ENCODE measurements around the gene FNDC3A. TPM values are rescaled to one million over a fixed set of nuclear protein-coding genes. Genes with fewer than 3 reads are reported as not detected.

The FNDC3A gene
- total RNA-seq, 1 donor from 2014 or later: 41.8 TPM

DNA sequence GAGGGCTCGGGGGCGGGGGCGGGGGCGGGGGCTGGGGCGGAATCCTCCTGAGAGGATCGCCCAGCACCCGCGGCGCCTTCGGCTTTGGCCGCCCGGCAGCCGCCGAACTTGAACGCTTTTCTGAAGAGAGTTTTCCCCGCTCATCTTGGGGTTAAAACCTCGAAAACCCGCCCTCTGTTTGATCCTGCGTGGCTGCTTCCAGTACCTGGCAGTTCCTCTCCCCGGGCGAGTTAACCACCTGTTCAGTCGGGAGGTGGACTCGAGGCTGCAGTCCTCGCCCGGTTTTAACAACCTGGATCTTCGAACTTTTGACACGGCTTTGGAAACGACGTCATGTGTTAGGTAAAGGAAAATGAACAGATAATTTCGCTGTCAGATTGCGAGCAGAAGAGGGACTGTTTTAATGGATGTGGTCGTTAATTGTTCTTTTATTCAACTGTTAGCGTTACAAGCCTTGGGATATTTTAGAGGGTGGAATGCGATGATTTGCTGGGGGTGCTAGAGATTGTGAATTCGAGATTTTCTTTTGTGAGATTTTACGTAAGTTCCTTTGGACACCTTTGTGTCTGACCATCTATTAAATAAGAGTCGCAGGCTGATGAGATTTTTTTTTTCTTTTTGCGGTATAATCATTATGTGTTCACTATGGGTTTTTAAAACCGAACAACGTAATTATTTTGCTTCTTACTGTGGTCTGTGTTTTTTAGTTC, 1.0 kb downstream of the FNDC3A start:
- Histone ChIP-seq H3K27ac (ENCODE audit: low read depth, low read length) (peak overlapping the region; percentile 89), H3K9me3 (ENCODE audit: control insufficient read depth in 3 of 3, low read length in 3 of 3) (peaks cover 0 to 6% (median 0%) of the 10 kb centered on the region in 3 donors), H3K27me3 (ENCODE audit: control insufficient read depth in 3 of 3, insufficient read depth in 3 of 3, low read length in 3 of 3) (no peaks in the 10 kb centered on the region), H3K4me1 (ENCODE audit: control insufficient read depth in 3 of 3, insufficient read depth in 3 of 3, low read length in 3 of 3) (peaks cover 5 to 9% (median 7%) of the 10 kb centered on the region in 3 donors), H3K9ac (ENCODE audit: low read depth in 1 of 3, low read length in 3 of 3) (peak overlapping the region; percentile 83 to 89 (median 84)), H3K4me3 (ENCODE audit: low read length in 3 of 3) (peak overlapping the region; percentile 81 to 94 (median 85)), H3K36me3 (ENCODE audit: control insufficient read depth in 3 of 3, insufficient read depth in 3 of 3, low read length in 3 of 3) (no peaks in the 10 kb centered on the region)

GRCh38 chr13:48977286-48977625, 1.5 kb downstream of the FNDC3A start:
- Histone ChIP-seq H3K4me3 (ENCODE audit: low read length in 3 of 3) (peak overlapping the region; percentile 81 to 94 (median 85)), H3K4me1 (ENCODE audit: control insufficient read depth in 3 of 3, insufficient read depth in 3 of 3, low read length in 3 of 3) (peaks cover 5 to 9% (median 7%) of the 10 kb centered on the region in 3 donors), H3K9me3 (ENCODE audit: control insufficient read depth in 3 of 3, low read length in 3 of 3) (peaks cover 0 to 6% (median 0%) of the 10 kb centered on the region in 3 donors)

DNA sequence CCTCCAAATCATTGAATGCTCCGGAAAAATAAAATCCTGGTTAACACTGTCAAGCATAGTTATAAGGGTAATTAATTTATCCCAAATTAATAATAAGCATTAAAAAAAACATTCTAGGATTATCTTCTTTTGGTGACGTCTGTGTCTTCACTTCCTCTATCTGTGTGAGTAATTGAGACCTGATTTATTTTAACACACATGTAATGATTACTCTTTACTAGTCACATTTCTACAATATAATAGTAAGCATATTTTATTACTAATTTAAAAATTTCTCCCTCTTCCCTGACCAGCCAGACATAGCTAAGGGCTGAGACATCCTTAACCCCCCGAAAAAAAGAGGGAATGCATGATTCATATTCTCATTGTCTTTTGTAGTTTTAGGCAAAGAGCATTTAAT, 2.3 kb downstream of the FNDC3A start:
- Histone ChIP-seq H3K9me3 (ENCODE audit: control insufficient read depth in 3 of 3, low read length in 3 of 3) (peaks cover 0 to under 1% (median 0%) of the 10 kb centered on the region in 3 donors), H3K4me3 (ENCODE audit: low read length in 3 of 3) (no peak overlapping the region), H3K9ac (ENCODE audit: low read depth in 1 of 3, low read length in 3 of 3) (no peak overlapping the region), H3K36me3 (ENCODE audit: control insufficient read depth in 3 of 3, insufficient read depth in 3 of 3, low read length in 3 of 3) (no peaks in the 10 kb centered on the region), H3K27me3 (ENCODE audit: control insufficient read depth in 3 of 3, insufficient read depth in 3 of 3, low read length in 3 of 3) (no peaks in the 10 kb centered on the region), H3K27ac (ENCODE audit: low read depth, low read length) (no peak overlapping the region), H3K4me1 (ENCODE audit: control insufficient read depth in 3 of 3, insufficient read depth in 3 of 3, low read length in 3 of 3) (peaks cover 5 to 9% (median 7%) of the 10 kb centered on the region in 3 donors)

More at GRCh38 chr13:48977286-48977625, 1.5 kb downstream of the FNDC3A start:
- no peaks in the 10 kb centered on the region for H3K36me3 ChIP-seq (ENCODE audit: control insufficient read depth in 3 of 3, insufficient read depth in 3 of 3, low read length in 3 of 3)
- H3K27me3 ChIP-seq (ENCODE audit: control insufficient read depth in 3 of 3, insufficient read depth in 3 of 3, low read length in 3 of 3): no peaks in the 10 kb centered on the region
- H3K9ac ChIP-seq (ENCODE audit: low read depth in 1 of 3, low read length in 3 of 3): peak overlapping the region; percentile 83 to 84 (median 84)
- H3K27ac ChIP-seq (ENCODE audit: low read depth, low read length): no peak overlapping the region

DNA sequence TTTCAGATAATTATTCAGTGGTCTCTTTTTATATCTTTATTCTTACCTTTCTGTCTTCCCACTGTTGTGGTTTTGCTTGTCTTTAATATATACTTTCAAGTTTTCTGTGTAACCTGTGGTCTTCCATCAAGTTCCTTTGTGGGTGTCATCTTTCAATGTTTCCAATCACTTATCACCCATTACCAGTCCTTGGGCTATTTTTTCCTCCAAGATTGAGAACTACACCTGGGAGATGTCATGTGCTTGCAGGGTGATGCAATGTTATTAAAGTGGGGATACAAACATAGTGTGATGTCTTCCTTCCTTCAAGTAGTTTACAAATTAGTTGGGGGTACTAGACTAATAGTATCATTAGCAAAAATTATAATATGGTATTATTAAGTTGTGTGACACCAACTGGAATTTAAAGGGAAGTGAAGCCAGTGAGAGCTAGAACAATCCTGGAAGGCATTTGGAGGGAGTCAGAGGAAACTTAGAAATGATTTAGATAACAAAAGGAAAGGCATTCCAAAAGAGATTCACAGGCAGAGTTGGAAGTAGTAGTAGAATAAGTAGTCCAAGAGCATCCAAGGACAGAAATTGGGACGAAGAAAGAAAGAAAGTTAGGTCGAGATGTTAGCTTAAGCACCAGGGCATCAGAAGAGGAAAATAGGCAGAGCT, 3.4 kb downstream of the FNDC3A start:
- Histone ChIP-seq H3K4me3 (ENCODE audit: low read length in 3 of 3) (no peak overlapping the region), H3K36me3 (ENCODE audit: control insufficient read depth in 3 of 3, insufficient read depth in 3 of 3, low read length in 3 of 3) (no peaks in the 10 kb centered on the region), H3K9ac (ENCODE audit: low read depth in 1 of 3, low read length in 3 of 3) (no peak overlapping the region), H3K27ac (ENCODE audit: low read depth, low read length) (no peak overlapping the region), H3K4me1 (ENCODE audit: control insufficient read depth in 3 of 3, insufficient read depth in 3 of 3, low read length in 3 of 3) (peaks cover 5 to 10% (median 9%) of the 10 kb centered on the region in 3 donors), H3K9me3 (ENCODE audit: control insufficient read depth in 3 of 3, low read length in 3 of 3) (no peaks in the 10 kb centered on the region), H3K27me3 (ENCODE audit: control insufficient read depth in 3 of 3, insufficient read depth in 3 of 3, low read length in 3 of 3) (no peaks in the 10 kb centered on the region)

GRCh38 chr13:48979892-48980291, 4.2 kb downstream of the FNDC3A start:
- Histone ChIP-seq H3K36me3 (ENCODE audit: control insufficient read depth in 3 of 3, insufficient read depth in 3 of 3, low read length in 3 of 3) (no peaks in the 10 kb centered on the region), H3K4me3 (ENCODE audit: low read length in 3 of 3) (no peak overlapping the region), H3K27ac (ENCODE audit: low read depth, low read length) (no peak overlapping the region), H3K9me3 (ENCODE audit: control insufficient read depth in 3 of 3, low read length in 3 of 3) (no peaks in the 10 kb centered on the region), H3K27me3 (ENCODE audit: control insufficient read depth in 3 of 3, insufficient read depth in 3 of 3, low read length in 3 of 3) (no peaks in the 10 kb centered on the region), H3K9ac (ENCODE audit: low read depth in 1 of 3, low read length in 3 of 3) (no peak overlapping the region), H3K4me1 (ENCODE audit: control insufficient read depth in 3 of 3, insufficient read depth in 3 of 3, low read length in 3 of 3) (peaks cover 5 to 9% (median 9%) of the 10 kb centered on the region in 3 donors)

DNA sequence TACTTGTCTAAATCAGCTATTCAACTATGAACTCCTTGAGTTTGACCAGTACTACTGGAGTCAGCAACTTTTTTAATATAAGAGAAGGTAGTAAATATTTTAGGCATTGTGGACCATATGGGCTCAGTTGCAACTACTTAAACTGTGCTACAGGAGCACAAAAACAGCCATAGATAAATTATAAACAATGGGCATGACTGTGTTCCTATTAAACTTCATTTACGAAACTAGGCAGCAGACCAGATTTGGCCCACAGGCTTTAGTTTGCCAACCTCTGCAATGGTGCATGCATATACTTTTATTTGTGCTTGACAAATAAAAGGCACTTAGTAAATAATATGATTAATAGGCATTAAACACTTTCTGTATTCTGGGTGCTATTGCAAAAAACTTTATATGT, 7.6 kb downstream of the FNDC3A start:
- Histone ChIP-seq H3K4me1 (ENCODE audit: control insufficient read depth in 3 of 3, insufficient read depth in 3 of 3, low read length in 3 of 3) (peaks cover 2 to 7% (median 5%) of the 10 kb centered on the region in 3 donors), H3K36me3 (ENCODE audit: control insufficient read depth in 3 of 3, insufficient read depth in 3 of 3, low read length in 3 of 3) (no peaks in the 10 kb centered on the region), H3K9ac (ENCODE audit: low read depth in 1 of 3, low read length in 3 of 3) (no peak overlapping the region), H3K4me3 (ENCODE audit: low read length in 3 of 3) (no peak overlapping the region), H3K27ac (ENCODE audit: low read depth, low read length) (no peak overlapping the region), H3K9me3 (ENCODE audit: control insufficient read depth in 3 of 3, low read length in 3 of 3) (no peaks in the 10 kb centered on the region), H3K27me3 (ENCODE audit: control insufficient read depth in 3 of 3, insufficient read depth in 3 of 3, low read length in 3 of 3) (no peaks in the 10 kb centered on the region)

DNA sequence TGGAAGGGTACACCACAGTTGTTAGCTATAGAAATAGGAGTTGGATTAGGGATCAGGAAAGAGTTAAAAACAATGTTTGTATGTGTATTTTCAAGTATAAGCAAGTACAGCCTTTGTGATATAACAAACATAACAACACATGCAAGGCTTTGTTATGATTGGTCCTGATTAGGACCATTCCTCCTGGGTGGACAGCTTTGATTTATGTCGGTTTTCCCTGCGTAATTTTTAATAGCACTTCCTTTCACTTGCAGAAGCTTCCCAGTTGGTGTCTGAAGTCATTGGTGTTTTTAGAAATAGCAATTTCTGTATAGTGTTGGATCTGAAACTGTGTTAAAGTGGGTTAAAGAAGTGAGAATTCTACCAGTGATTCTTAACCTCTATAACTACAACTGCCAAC, 10.0 kb downstream of the FNDC3A start:
- H3K27ac ChIP-seq (ENCODE audit: low read depth, low read length): no peak overlapping the region
- no peaks in the 10 kb centered on the region for H3K27me3 ChIP-seq (ENCODE audit: control insufficient read depth in 3 of 3, insufficient read depth in 3 of 3, low read length in 3 of 3)
- H3K9ac ChIP-seq (ENCODE audit: low read depth in 1 of 3, low read length in 3 of 3): no peak overlapping the region
- H3K9me3 ChIP-seq (ENCODE audit: control insufficient read depth in 3 of 3, low read length in 3 of 3): no peaks in the 10 kb centered on the region
- no peak overlapping the region for H3K4me3 ChIP-seq (ENCODE audit: low read length in 3 of 3)
- peaks cover 0 to 2% (median 0%) of the 10 kb centered on the region in 3 donors for H3K4me1 ChIP-seq (ENCODE audit: control insufficient read depth in 3 of 3, insufficient read depth in 3 of 3, low read length in 3 of 3)
- H3K36me3 ChIP-seq (ENCODE audit: control insufficient read depth in 3 of 3, insufficient read depth in 3 of 3, low read length in 3 of 3): no peaks in the 10 kb centered on the region

- Histone ChIP-seq H3K27me3 (ENCODE audit: control insufficient read depth in 3 of 3, insufficient read depth in 3 of 3, low read length in 3 of 3) (no peaks in the 10 kb centered on the region), H3K4me1 (ENCODE audit: control insufficient read depth in 3 of 3, insufficient read depth in 3 of 3, low read length in 3 of 3) (no peaks in the 10 kb centered on the region), H3K9ac (ENCODE audit: low read depth in 1 of 3, low read length in 3 of 3) (no peak overlapping the region), H3K27ac (ENCODE audit: low read depth, low read length) (no peak overlapping the region), H3K36me3 (ENCODE audit: control insufficient read depth in 3 of 3, insufficient read depth in 3 of 3, low read length in 3 of 3) (no peaks in the 10 kb centered on the region), H3K9me3 (ENCODE audit: control insufficient read depth in 3 of 3, low read length in 3 of 3) (no peaks in the 10 kb centered on the region), H3K4me3 (ENCODE audit: low read length in 3 of 3) (no peak overlapping the region)
Measured at GRCh38 chr13:48990900-48991299, 15.2 kb downstream of the FNDC3A start.

- no peak overlapping the region for H3K27ac ChIP-seq (ENCODE audit: low read depth, low read length)
- H3K36me3 ChIP-seq (ENCODE audit: control insufficient read depth in 3 of 3, insufficient read depth in 3 of 3, low read length in 3 of 3): no peaks in the 10 kb centered on the region
- H3K9me3 ChIP-seq (ENCODE audit: control insufficient read depth in 3 of 3, low read length in 3 of 3): no peaks in the 10 kb centered on the region
- H3K27me3 ChIP-seq (ENCODE audit: control insufficient read depth in 3 of 3, insufficient read depth in 3 of 3, low read length in 3 of 3): no peaks in the 10 kb centered on the region
- no peaks in the 10 kb centered on the region for H3K4me1 ChIP-seq (ENCODE audit: control insufficient read depth in 3 of 3, insufficient read depth in 3 of 3, low read length in 3 of 3)
- no peak overlapping the region for H3K4me3 ChIP-seq (ENCODE audit: low read length in 3 of 3)
- no peak overlapping the region for H3K9ac ChIP-seq (ENCODE audit: low read depth in 1 of 3, low read length in 3 of 3)
Measured at GRCh38 chr13:48993150-48993549, 17.4 kb downstream of the FNDC3A start.

DNA sequence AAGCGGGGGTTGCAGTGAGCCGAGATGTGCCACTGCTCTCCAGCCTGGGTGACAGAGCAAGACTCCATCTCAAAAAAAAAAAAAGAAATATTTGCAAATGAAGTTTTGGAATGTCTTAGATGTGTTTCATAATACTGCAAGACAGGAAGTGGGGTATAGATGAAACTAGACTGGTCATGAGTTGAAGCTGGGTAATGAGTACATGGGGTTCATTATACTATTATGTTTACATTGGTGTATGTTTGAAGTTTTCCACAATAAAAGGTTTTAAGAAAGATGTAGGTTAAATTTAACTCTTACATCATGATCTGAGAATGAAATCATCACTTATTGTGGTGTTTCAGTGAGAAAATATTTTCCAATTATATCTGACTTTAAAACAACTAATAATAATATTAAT, 19.0 kb downstream of the FNDC3A start:
- no peaks in the 10 kb centered on the region for H3K36me3 ChIP-seq (ENCODE audit: control insufficient read depth in 3 of 3, insufficient read depth in 3 of 3, low read length in 3 of 3)
- peaks cover 0 to 2% (median 0%) of the 10 kb centered on the region in 3 donors for H3K9me3 ChIP-seq (ENCODE audit: control insufficient read depth in 3 of 3, low read length in 3 of 3)
- H3K27ac ChIP-seq (ENCODE audit: low read depth, low read length): no peak overlapping the region
- H3K4me3 ChIP-seq (ENCODE audit: low read length in 3 of 3): no peak overlapping the region
- H3K9ac ChIP-seq (ENCODE audit: low read depth in 1 of 3, low read length in 3 of 3): no peak overlapping the region
- H3K27me3 ChIP-seq (ENCODE audit: control insufficient read depth in 3 of 3, insufficient read depth in 3 of 3, low read length in 3 of 3): no peaks in the 10 kb centered on the region
- no peaks in the 10 kb centered on the region for H3K4me1 ChIP-seq (ENCODE audit: control insufficient read depth in 3 of 3, insufficient read depth in 3 of 3, low read length in 3 of 3)

Data from skeletal muscle tissue (tissue), 4 donors.